ENCODE measurements around the gene CLDN9.

The CLDN9 gene

DNA sequence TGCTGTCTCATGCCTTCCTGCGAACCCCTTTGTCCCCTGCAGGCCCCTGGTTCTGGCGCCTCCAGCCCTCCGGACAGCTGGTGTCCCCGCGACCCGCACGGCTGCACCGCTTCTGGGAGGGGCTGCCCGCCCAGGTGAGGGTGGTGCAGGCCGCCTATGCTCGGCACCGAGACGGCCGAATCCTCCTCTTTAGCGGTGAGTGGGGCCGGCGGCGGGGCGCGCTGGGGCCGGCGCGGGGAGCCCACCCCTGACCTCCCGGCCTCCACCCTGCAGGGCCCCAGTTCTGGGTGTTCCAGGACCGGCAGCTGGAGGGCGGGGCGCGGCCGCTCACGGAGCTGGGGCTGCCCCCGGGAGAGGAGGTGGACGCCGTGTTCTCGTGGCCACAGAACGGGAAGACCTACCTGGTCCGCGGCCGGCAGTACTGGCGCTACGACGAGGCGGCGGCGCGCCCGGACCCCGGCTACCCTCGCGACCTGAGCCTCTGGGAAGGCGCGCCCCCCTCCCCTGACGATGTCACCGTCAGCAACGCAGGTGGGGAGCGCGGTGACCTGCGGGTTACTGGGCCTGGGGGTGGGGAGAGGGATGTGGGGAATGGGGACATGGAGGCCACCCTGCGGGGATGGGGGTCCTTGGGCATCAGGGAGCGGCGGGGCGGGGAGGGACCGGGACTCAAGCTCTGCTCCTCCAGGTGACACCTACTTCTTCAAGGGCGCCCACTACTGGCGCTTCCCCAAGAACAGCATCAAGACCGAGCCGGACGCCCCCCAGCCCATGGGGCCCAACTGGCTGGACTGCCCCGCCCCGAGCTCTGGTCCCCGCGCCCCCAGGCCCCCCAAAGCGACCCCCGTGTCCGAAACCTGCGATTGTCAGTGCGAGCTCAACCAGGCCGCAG is 45.7 kb downstream of the CLDN9 start:
- peak; percentile 30 for DNase-seq

- peak; percentile 84 for DNase-seq
These were observed 46.5 kb downstream of the CLDN9 start for GRCh38 chr16:3059041-3059722.

DNA sequence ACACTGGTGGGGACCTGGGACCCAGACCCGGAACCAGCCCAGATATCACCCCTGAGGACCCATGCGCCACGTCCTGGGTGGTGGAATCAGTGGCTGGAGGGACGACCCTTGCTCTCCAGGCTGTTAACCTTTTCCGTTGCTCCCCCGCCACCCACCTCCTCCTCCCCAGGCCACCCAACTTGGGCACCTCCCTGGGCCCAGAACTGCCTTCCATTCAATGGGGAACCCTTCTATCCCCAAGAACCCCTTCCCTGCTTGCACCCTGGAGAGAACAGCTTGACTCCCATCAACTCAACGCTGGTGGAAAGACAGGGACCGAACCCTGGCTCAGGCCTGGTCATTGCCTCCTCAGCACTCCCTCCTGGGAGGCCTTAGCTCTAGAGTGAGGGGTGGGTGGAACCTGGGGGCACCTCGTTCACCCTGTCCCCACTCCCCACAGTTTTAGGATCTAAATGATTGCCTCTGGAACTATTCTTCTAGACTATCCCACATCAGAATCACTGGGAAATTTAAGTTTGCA is 47.1 kb downstream of the CLDN9 start:
- DNase-seq = no peak

- DNase-seq = no peak
These were observed 47.8 kb downstream of the CLDN9 start for GRCh38 chr16:3060339-3061127.

DNA sequence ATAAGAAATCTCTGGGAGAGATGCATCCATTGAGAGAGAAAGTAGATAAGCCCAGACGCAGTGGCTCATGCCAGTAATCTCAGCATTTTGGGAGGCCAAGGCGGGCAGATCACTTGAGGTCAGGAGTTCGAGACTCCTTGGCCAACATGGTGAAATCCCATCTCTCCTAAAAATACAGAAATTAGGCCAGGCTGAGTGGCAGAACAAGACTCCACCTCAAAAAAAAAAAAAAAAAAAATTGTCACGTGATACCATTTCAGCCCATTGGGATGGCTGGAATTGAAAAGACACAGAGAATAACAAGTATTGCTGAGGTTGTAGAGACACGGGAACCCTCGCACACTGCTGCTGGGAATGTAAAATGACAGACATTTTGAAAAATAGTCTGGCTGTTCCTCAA is 49.8 kb downstream of the CLDN9 start:
- DNase-seq = no peak

DNA sequence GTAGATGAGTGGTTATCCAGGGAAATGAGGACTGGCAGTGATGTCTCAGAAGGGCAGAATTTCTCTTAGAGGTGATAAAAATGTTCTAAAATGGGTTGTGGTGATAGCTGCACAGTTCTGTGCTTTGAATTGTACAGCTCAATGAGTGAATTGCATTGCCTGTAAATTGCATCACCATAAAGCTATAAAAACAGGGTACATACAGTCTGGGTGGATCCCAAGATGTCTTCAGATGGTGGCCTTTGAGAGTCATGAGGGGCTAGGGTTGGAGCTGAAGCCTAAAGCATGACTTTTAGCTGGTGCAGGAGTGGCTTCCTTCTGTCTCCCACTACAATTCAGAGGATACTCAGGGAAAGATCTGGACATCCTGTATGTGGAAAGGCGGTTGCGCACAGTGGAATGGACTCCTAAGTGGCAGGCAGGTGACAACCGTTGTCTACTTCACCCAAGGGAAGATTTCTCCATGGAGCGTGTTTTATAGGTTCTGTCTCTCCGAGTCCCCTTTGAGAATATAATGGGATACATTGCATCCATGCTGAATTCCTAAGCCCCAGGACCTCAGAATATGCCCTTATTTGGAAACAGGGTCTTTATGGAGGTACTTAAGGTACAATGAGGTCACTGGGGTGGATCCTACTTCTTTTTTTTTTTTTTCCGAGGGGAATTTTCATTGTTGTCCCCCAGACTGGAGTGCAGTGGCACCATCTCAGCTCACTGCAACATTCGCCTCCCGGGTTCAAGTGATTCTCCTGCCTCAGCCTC is 51.1 kb downstream of the CLDN9 start:
- DNase-seq = no peak
